EL (cell line): ENCODE data around the gene LDLRAD4.
A peak's percentile ranks its signal among the peaks of the same experiment; 100 is the strongest.

Experiments used
- DNase-seq: peaks from one replicate; pipeline ENCODE4 v3.0.0-alpha.2; 2016

The LDLRAD4 gene

DNA sequence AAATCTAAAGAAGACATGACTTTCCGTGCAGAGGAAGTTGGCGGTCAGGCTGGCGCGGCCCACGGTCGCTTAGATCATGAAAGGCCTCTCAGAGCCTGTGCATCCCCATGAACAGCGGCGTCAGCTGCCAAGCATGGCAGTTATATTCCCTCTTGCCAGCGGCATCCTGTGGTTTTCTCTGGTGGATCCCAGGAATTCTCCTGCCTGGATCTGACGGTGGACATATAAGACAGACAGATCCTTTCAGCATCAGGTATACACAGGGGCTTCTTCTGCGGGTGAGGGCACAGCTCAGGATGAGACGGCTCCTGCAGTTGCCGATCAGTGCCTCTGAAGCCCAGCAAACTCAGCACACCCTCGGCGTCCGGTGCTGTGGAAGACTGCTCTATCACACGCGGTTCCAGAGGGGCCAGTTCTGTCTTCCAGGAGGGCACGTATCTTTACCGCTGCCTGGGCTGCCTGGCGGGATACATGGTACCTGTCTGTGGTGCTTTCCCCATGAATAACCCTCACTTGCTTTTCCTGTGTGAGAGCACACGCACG is 157.8 kb downstream of the LDLRAD4 start:
- no peak for DNase-seq

DNA sequence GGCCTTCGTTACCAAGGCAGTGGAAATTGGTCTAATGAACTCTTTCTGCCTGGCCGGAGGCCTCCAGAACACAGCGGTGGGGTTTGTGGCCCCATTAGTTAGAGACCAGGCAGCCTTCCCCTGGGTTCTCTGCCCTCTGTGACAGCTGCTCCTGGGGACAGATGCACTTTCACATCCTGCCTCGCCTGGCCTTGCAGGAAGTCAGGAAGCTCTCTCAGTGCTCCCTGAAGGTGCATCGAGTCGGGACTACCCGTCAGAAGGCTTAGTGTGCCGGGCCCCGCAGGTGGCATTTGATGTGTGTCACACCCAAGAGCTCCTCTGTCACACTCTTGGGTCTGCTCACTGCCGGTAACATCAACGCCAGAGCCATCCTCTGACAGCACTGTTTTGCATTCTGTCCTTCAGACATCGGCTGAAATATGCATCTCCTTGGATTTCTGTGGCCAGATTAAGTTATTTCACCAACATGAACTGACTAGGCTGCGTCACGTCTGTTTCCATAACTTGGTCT is 158.3 kb downstream of the LDLRAD4 start:
- no peak for DNase-seq

DNA sequence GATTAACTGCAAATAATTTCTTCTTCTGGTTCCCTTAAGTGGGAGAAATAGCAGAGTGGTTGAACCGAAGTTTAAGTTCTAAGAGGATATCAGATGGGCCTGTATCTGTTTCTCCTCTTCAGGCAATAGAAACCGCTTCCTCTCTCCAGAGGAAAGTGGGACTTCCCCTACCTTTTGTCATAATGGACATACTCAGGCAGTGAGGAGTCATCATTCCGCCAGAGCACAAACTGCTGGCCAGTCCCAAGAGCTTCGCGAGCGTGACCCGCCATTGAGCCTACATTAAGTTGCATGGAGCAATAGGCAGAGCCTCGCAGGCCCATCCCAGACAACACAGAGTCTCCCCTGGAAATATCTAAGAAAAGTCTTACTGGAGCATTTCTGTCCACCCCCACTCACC is 158.9 kb downstream of the LDLRAD4 start:
- DNase-seq = no peak

DNA sequence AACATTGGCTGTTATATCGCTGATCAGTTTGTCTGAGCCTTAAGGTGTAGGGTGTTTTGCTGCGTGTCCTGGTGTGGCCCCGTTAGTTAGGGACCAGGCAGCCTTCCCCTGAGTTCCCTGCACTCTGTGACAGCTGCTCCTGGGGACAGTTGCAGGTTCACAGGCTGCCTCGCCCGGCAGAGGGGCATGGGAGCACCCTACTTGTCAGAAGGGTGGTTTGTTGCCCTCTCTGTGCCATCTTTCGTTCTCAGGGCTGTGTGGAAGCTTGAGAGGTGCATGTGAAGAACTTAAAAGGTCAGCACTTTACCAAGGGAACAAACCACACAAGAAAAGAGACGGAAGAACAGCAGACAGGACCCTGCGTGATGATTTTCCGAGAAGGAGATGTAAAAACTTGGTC is 159.6 kb downstream of the LDLRAD4 start:
- no peak for DNase-seq

DNA sequence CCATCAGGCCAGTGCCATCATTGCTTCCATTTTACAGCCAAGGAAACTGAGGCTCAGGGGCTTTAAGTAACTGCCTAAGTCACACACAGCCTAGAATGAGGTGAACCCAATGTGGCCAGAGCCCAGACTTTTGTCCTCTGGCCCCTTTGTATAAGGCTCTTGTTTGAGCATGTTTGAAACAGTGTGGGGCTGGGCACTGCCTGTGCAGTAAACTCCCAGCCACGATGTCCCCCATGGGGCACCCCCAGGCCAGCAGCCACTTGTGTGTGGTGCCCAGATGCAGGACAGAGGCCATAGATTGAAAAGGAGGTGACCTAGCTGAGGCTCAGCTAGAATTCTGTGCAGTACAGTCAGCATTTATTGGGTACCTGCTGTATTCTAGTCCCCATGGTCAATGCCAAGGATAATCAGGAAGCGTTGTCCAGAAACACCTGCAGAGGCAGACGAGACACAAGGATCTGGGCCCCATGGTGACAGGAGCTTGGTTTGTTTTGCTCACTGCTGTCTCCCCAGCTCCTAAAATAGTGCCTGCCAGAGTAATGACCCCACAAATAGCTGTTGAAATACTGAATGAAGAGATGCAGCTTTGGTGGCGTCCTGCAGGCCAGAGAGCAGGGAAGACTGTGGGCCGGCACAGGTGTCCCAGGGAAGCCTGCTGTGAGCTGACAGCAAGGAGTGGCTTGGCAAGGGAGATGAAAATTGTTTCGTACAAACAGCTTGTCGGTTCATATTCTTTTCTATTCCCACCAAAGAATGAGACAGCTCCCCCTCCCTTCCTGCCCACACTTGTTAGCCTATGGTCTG is 160.7 kb downstream of the LDLRAD4 start:
- no peak for DNase-seq

DNA sequence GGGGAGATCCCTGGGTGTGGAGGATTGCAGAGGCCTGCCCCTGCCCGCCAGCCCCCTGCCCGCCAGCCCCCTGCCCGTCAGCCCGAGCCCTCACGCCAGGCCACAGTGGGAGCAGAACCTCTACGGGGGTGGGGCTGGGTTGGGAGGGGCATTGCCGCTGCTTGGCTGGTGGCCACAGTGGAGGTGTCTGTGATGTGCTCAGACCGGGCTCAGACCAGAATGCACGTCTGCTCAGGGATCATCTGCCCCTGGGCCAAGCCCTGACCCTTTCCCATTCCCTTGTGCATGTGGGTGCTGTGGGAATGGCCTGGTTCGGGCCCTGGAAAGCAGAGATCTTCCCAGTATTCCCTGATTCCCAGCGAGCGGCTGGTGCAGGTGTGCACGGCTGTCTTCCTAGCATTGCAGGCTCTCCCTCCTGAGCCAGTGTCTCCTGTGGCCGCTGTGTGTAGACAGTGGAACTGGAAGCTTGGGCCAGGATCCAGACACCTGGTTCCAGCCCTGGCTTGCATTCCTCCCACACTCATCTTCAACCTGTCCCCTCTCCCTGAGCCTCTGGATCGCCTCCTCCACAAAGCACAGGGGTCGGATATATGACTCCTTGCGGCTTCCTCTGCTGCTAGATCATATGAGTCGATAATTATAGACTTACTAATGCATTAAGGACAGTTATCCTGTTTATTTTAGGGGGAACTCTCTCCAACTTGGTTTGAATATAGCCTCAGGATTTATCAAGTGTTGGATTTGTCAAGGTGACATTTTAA is 161.6 kb downstream of the LDLRAD4 start:
- DNase-seq = no peak

DNA sequence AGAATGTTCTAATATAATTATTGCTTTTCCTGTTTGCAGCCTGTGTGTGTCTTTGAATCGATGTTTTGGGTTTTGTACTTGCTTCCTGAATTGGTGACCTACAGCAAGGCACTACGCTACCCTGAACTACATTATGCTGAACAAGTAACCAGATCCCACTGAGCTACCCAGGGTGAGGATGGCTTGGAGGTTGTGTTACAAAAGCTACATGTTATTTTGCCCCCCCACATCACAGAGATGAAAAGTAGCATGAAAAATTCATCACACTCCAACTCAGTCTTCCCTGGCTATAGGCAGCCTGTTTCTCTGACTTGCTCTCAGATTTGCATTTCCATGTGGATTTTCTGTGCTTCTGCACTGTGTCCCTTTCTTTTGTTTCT is 162.1 kb downstream of the LDLRAD4 start:
- DNase-seq = no peak

DNA sequence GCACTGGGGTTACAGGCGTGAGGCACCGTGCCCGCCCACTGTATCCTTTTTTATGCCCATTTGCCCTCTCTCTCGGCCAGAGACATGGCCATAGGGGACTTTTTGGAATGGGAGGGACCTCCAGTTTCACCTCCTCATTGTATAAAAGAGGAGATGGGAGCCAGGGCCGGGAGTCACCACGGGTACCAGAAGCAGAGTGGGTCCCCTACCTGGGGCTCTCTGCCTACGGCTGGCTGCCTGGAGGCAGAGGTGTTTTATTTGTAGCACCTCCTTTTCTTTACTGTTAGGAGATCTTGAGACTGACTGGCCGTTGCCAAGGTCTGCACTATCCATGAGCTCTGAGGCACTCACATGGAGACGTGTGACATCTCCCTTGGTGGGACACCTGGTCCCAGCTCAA is 162.8 kb downstream of the LDLRAD4 start:
- DNase-seq = no peak

DNA sequence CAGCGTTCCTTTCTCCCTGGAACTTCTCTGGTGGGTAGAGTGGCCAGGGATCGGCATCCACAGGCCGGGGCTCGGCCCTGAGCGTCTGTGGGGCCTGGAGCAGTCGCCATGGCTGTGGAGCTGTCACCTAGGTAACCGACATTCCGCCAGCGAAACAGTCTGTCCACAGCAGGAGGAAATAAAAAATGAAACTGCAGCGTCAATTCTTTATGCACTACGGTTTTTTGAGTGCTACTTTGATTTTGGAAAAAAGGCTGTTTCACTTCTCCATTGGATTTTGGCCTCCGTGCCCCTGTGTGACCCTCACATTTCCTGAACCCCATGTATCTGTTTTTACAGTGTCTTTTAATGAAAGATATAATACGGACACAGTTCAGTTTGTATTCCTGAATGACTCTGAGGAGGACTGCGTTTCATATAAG is 163.4 kb downstream of the LDLRAD4 start:
- DNase-seq = peak; percentile 27

DNA sequence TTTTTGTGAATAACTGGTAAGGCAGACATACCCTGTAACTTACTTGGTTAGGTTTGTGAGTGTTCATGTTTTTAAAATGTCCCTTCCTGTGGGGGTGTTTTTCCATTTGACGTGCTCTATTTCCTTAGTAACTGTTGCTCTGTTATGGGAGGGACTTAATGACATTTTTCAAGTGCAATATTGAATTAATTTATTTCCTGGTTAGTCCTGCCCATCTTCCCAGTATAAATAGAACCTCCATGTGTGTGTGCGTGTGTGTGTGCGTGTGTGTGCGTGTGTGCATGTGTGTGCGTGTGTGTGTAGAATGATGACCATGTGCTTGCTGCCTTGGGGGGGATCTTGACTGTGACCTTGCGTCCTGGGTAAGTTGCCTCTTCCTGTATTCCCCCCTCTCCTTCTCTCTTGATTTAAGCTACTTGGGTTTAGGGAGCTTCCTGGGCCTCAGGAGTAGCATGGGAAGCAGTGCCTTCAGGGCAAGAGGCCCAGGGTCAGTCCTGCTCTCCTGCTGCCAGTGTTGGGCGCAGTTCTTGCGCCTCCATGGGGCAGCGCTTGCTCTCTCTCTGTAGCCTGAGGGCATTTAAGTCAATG is 163.9 kb downstream of the LDLRAD4 start:
- no peak for DNase-seq

DNA sequence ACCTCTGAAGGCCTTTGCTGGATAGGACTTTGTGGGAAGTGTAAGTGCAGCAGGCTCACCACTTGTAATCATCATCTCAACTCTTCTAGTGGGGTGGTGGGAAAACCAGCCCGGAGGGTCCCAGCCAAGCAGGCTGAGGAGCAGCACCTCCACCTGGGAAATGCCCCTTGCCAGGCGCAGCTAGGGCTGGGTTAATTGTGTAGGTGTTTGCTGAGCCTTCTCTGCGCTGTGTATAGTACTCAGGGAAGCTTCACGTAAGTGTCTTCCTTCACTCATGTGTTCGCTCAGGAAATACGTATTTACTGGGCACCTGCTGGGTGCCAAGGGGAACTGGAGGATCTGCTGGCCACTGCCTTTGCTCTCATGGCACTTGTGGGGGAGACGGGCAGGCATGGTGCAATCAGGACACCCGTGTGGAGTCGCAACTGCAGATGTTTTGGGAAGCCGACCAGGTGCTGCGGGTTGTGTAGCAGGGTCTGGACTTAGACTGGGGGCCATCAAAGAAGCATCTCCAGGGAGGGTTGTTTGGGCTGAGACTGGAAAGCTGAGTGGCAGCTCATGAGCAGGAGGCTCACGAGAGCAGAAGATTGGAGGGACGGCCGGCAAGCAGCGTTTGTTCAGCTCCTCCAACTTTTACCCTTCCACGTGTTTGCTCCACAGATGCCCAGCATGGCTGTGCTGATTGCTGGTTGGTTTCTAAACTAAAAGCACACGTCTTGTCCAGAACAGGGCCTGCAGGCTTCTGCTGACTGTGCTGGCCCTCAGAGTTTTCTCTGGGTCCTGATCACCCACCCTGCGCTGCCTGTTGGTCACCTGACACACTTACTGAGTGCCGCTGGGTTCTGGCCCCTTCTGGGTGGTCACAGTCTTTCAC is 164.6 kb downstream of the LDLRAD4 start:
- DNase-seq = no peak

DNA sequence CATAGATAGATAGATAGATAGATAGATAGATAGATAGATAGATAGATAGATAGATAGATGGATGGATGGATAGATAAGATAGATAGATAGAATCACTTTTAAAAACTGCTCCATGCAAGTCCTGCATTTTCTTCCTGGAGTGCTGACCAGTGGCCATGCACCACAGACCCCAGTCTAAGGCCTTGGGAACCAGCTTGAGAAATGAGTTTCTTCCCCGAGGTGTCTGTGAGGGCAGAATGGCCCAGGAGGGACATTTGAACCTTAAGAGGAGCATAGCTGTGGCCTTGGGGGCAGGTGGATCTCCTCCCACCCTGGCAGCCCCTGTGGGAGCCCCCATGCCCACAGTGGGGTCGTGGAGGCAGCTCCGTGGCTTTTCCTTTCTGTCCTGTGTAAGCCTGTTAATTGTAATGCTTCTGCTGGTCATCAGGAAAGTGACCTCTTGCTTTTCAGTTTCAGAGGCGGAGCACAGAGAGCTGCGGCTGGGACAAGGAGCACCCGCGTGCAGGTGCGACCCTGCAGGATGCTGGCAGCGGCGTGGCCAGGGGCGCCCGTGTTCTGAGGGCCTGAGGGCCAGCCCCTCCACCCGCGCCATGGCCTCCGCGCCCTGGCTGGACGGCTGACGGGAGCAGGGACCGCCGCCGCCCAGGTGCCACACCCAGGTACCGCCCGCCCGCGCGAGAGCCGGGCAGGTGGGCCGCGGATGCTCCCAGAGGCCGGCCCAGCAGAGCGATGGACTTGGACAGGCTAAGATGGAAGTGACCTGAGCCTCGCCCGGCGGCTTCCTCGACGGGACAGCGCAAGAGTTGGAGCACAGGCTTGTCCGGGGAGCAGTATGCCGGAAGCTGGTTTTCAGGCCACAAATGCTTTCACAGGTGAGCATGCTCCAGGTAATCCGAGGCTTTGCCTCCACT is 168.6 kb downstream of the LDLRAD4 start:
- no peak for DNase-seq

DNA sequence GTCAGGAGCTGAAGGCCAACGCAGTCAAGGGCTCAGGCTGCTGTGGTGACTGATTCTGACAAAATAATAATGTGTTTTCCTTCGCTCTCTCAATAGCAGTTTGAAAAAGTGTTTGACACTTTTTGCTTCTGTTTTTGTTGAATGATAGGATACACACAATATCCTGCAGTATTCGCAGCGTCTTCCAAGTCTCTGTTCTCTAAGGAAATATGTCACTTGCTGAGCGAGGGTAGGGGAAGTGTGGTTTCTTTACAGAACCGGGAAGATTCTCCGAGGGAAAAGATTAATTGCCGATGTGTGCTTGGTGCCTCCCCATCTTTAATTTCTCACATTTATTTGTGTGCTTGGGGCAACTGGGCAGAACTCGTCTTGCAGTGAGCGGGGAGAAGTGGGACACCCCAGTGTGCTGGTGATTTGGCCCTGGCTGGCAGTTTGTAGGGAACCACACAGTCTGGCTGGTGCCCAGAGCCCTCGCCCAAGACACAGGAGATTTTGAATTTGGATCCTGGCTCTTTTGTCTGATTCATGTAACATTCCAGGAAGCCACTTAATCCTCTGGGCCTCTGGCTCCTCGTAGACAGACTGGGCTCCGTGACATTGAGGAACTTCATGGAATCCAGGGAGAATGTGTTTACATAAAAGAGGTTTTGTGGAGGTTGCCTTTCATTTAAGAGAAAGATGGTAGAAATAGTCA is 169.4 kb downstream of the LDLRAD4 start:
- DNase-seq = peak; percentile 8

DNA sequence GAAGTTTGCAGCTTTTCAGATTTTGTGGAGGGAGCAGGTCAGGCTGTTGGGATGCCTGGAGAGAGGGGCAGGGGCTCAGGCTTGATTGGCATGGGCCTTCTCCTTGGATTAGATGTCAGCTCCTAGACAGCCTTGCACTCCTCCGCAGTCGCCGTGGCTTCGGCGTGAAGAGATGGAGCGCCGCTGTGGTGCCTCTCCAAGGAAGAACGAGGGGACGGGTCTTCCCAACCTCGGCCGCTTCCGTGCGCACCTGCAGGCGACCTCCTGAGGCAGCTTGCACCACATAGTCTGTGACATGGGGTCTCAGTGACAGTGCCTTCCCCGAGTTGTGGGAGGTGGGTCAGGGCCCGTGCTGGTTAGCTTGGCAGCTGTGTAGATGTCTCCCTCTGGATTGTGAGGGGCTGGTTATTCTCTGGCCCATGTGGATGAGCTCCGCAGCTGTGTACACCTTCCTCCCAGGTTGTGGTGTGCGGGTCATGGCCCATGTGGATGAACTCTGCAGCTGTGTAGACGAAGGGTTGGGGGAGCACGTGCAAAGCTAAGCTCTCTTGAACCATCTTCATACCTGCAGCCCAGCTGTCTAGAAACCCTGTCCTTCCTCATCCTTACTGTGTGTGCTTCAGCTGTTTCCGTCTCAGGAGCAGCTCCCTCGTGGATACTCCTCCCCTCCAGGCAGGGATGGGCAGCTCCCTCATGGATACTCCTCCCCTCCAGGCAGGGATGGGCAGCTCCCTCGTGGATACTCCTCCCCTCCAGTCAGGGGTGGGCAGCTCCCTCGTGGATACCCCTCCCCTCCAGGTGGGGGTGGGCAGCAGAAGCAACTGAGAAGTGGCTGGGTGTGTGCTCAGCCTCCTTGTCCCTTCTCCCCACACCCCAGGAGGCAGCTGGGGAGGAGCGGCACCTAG is 170.3 kb downstream of the LDLRAD4 start:
- DNase-seq = no peak

DNA sequence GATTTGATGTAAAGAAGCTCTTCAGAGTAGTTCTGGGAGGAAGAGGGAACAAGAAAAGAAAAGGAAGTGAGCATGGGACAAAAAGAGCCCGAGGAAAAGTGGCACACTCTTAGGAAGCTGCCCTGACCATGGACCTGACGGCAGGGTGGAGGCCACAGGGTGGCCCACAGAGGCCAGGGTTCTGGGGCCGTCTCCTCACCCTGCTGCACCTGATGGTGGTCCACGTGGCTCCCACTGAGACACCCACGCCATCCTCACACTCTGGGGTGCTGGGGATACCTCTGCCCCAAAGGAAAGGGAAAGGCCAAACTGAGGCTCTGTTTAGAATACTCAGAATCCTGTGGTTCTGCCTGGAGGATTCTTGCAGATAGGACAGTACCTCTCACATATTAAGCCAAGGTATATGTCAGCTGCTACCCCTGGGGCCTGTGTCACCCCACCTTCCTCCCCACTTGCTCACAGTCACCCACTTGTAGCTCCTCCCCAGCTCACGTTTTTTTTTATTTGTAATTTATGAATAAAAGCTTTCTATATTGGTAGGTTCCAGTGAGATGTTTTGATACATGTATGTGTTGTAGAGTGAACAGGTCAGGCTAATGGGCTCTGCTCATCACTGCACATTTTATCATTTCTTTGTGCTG is 171.1 kb downstream of the LDLRAD4 start:
- no peak for DNase-seq

DNA sequence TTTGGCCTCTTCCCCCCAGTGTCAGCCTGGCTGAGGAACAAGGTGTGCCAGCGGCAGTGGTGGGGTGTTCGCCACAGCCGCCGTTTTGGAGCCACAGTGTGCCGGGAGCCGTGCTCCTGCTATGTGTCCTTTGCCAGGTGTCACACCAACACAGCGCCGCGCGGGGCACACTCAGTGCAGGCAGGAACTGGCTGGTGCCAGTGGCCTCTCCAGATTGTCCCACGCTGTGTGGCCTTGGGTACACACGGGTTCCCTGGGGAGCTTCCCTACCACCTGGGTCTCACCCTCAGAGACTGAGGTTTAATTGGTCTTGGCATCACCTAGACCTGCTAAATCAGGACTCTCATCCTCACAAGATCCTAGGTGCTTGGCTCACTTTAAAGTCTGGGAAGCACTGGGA is 171.6 kb downstream of the LDLRAD4 start:
- DNase-seq = no peak

DNA sequence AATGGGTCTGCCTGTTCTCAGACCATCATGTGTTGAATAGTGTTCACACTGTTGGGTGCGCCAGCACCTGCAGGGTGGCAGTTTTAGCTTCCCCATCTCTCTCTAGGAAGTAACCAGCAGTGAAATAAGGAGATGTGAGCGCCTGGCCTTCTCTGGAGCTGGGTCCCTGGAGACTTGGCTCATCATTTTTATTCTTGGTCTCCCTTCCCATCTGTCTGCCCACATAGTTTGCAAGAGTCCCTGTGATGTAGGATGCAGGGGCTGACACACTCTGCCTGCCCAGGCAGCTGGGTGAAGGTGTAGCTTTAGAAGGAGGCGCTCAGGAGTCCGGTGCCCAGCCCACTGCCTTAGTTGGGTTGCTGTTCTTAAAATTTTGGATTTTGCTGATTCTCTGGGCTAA is 172.2 kb downstream of the LDLRAD4 start:
- no peak for DNase-seq

DNA sequence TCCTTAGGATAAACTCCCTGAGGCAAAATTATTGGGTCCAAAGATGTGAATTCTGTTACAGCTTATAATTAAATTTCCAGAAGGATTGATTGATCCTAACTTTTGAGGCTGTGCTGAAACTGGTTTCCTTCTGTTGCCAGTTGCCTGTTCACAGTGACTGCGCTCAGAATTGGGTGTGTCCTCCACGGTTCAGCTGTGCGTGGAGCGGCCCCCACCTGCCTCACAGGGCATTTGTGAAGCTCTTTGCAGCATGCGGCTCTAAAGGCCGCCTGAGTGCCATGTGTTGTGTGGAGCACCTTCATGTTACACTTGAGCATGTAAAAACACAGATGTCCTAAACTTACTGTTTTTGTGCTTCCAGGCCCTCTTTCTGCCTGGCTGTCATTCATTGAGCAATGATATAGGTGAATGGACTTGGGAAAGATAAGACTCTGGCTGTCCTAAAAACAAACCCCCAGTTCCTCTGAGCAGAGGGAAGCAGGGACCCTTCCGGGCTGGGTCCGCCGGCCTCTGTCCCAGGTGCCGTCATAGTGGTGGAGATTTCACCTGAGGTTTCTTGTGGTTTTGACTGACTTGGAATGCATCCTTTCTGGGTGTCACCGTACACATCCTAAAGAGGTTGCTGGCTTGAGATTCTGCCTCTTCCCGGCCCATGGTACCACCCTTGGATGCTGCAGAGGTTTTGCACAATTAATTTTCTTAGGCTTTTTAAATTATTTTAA is 173.6 kb downstream of the LDLRAD4 start:
- DNase-seq = no peak
